Psoas muscle (tissue), 8 donors: Measurements from ENCODE around the gene SAMD11. TPM values are rescaled to one million over a fixed set of nuclear protein-coding genes. Genes with fewer than 3 reads are reported as not detected.

Experiments used
- ATAC-seq, 4 donors: fragments of 200-7000 bp; cut with Tn5 transposase; one replicate each; pipeline ENCODE4 v1.9.1; 2020; ENCODE audit warnings: moderate library complexity in 3 of 4, mild to moderate bottlenecking in 2 of 4
- DNase-seq, 2 donors: peaks; one replicate each; pipeline ENCODE4 v3.0.0-alpha.2; 2020
- H3K27ac ChIP-seq: fragments of 200-600 bp; one replicate; pipeline ENCODE4 v1.8.0; 2022
- H3K27me3 ChIP-seq, 3 donors: fragments of 200-600 bp in 1 of 3; one replicate each; pipeline versions ENCODE4 v1.6.1 to v1.8.0; 2013 to 2022; ENCODE audit warnings: low read length in 2 of 3, mild to moderate bottlenecking in 2 of 3, moderate library complexity in 1 of 3; ENCODE audit not compliant: insufficient read depth in 3 of 3
- H3K36me3 ChIP-seq, 2 donors: fragments of 200-600 bp in 1 of 2; one replicate each; pipeline versions ENCODE4 v1.6.1 to v1.8.0; 2013 to 2022; ENCODE audit warnings: low read depth in 1 of 2, mild to moderate bottlenecking in 1 of 2, moderate library complexity in 1 of 2; ENCODE audit not compliant: insufficient read depth in 1 of 2
- H3K4me1 ChIP-seq: fragments of 200-600 bp; one replicate; pipeline ENCODE4 v1.8.0; 2022
- H3K4me3 ChIP-seq: fragments of 200-600 bp; one replicate; pipeline ENCODE4 v1.8.0; 2022; ENCODE audit warnings: mild to moderate bottlenecking
- H3K9me3 ChIP-seq: fragments of 200-600 bp; one replicate; pipeline ENCODE4 v1.8.0; 2022
- CTCF ChIP-seq: fragments of 200-600 bp; IDR thresholded peaks from one replicate; pipeline ENCODE4 v1.8.0; 2022; ENCODE audit warnings: antibody characterized with exemption
- WGBS, 3 donors: extraction: QIAGEN DNeasy Blood & Tissue Kit; methylation state at CpG; one replicate each; pipeline versions ENCODE4 v1.1.6 to v1.1.7; 2013; 5-methylcytosine and 5-hydroxymethylcytosine counted together
- intact Hi-C, 2 donors: fragments of 100-400 bp; cut with DNase I; formaldehyde crosslinking; loops; one replicate each; pipeline versions ENCODE4 v1.11.0 to v1.14.2; 2022
- polyA plus RNA-seq, 3 donors: library from polyadenylated mRNA; stranded (reverse); fragments of 200-250 nt; gene quantifications; one replicate each; pipeline ENCODE4 v1.2.3, GENCODE V29; 2013
- total RNA-seq, 4 donors: library from RNA; stranded (reverse); fragmentation: NEBNext Ultra II Directional in 2 of 4; extraction: Animal tissue kit (Norgen Biotek cat#: 25700) in 2 of 4; gene quantifications; one replicate each; pipeline versions ENCODE4 v1.2.1 to v1.2.4, GENCODE V29; 2021 to 2023
- donor health status: healthy with polysubstance abuse.
- donor health status: DM: no; HTN: no; CAD: no; lungs with moderate emphysema.
- donor health status: Bipolar disorder and iron deficiency.
- donor health status: healthy.
- donor health status: DM: yes; HTN: yes; CAD: no.
- donor health status: DM: no; HTN: no; CAD: no.
- donor health status: DM: no; HTN: no; CAD: no.
- donor health status: DM: yes; HTN: yes; CAD: no.

Gene SAMD11
- total and polyA plus RNA-seq, 7 donors: 0.28 to 6.9 (median 1.0) TPM; not detected in 1

- TF ChIP-seq CTCF: no peak
- 54 to 60% (median 55%) methylated on average over 20 of the region's 20 CpGs for WGBS, 3 donors
- Histone ChIP-seq H3K4me3 (no peak overlapping the region), H3K36me3 (no peaks in the 10 kb centered on the region), H3K27ac (no peak overlapping the region), H3K9me3 (no peaks in the 10 kb centered on the region), H3K27me3 (peaks cover 0 to 54% (median 19%) of the 10 kb centered on the region in 3 donors), H3K4me1 (peaks cover 5% of the 10 kb centered on the region)
- no peak for ATAC-seq
- intact Hi-C loops: no loop called here
- DNase-seq: peak; percentile 15 to 39
Observed at GRCh38 chr1:906600-907420, 16.9 kb upstream of the SAMD11 start.

- no peaks in the 10 kb centered on the region for H3K36me3 ChIP-seq
- no peak overlapping the region for H3K27ac ChIP-seq
- no peak for TF ChIP-seq CTCF
- peaks cover 5% of the 10 kb centered on the region for H3K4me1 ChIP-seq
- DNase-seq: peak; percentile 11 to 43
- H3K27me3 ChIP-seq: peaks cover 0 to 62% (median 19%) of the 10 kb centered on the region in 3 donors
- intact Hi-C loops: no loop called here
- H3K4me3 ChIP-seq: no peak overlapping the region
- H3K9me3 ChIP-seq: no peaks in the 10 kb centered on the region
- WGBS, 3 donors: 80 to 87% (median 81%) methylated on average over 17 of the region's 17 CpGs
- ATAC-seq: no peak
Observed at GRCh38 chr1:907611-908451, 15.9 kb upstream of the SAMD11 start.

- Histone ChIP-seq H3K36me3 (no peaks in the 10 kb centered on the region), H3K4me3 (no peak overlapping the region), H3K27me3 (peaks cover 0 to 65% (median 15%) of the 10 kb centered on the region in 3 donors), H3K4me1 (peaks cover 5% of the 10 kb centered on the region), H3K27ac (no peak overlapping the region), H3K9me3 (no peaks in the 10 kb centered on the region)
- DNase-seq (no peak), ATAC-seq (no peak)
- intact Hi-C loops: no loop called here
- 74 to 84% (median 82%) methylated on average over 6 to 16 of the region's 16 CpGs for WGBS, 3 donors
- no peak for TF ChIP-seq CTCF
Observed at GRCh38 chr1:908661-909060, 15.1 kb upstream of the SAMD11 start.

- Histone ChIP-seq H3K36me3 (no peaks in the 10 kb centered on the region), H3K4me3 (no peak overlapping the region), H3K9me3 (no peaks in the 10 kb centered on the region), H3K4me1 (peaks cover 5% of the 10 kb centered on the region), H3K27me3 (peaks cover 0 to 68% (median 18%) of the 10 kb centered on the region in 3 donors), H3K27ac (no peak overlapping the region)
- TF ChIP-seq CTCF: no peak
- intact Hi-C loops: no loop called here
- ATAC-seq (no peak), DNase-seq (no peak)
- WGBS, 3 donors: 8 to 20% (median 11%) methylated on average over 7 to 53 of the region's 53 CpGs
Observed at GRCh38 chr1:909861-910310, 13.8 kb upstream of the SAMD11 start.
